C4-2B (cell line): ENCODE measurements around the gene IL17RB.

Experiments used
- CTCF ChIP-seq: fragments of 450-650 bp; conservative IDR thresholded peaks from 2 replicates; pipeline ENCODE4 v1.5.1; 2017; ENCODE audit warnings: mild to moderate bottlenecking
- ZFX ChIP-seq: fragments of 450-650 bp; IDR thresholded peaks from 2 replicates; pipeline ENCODE4 v1.6.1; 2017

DNA sequence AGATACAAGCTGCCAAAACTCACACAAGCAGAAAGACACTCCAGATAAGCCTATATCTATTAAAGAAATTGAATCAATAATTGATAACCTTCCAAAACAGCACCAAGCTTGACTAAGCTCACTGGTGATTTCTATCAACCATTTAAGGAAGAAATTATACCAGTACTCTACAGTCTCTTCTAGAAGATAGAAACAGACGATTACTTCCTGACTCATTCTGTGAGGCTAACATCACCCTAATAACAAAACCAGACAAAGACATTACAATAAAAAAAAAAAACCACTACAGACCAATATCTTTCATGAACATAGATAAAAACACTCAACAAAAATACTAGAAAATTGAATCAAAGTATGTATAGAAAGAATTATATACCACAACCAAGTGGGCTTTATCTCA is 20.3 kb upstream of the IL17RB start:
- TF ChIP-seq CTCF (no peak), ZFX (no peak)
